ENCODE results near the gene CUL9. TPM values are rescaled to one million over a fixed set of nuclear protein-coding genes. Genes with fewer than 3 reads are reported as not detected.

CUL9 gene
- total RNA-seq, 1 donor: 34.4 TPM

DNA sequence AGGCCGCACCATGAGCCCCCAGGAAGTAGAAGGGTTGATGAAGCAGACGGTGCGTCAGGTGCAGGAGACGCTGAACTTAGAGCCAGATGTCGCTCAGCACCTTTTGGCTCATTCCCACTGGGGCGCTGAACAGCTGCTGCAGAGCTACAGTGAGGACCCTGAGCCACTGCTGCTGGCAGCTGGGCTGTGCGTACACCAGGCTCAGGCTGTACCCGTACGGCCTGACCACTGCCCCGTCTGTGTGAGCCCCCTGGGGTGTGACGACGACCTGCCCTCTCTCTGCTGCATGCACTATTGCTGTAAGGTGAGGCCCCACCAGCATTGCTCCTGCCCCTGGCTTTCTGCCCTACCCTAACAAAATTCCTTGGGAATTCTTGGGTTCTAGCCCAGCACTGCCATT lies 34.2 kb downstream of the CUL9 start:
- no peak overlapping the region for H3K4me3 ChIP-seq (ENCODE audit: insufficient read depth, low read length)
- peak; percentile 55 for DNase-seq (ENCODE audit: insufficient read length, low spot score, missing footprints)
- no peak overlapping the region for H3K27ac ChIP-seq (ENCODE audit: low read depth, low read length)
- H2AFZ ChIP-seq (ENCODE audit: low read length): no peak overlapping the region
- TF ChIP-seq, protein P1, sequence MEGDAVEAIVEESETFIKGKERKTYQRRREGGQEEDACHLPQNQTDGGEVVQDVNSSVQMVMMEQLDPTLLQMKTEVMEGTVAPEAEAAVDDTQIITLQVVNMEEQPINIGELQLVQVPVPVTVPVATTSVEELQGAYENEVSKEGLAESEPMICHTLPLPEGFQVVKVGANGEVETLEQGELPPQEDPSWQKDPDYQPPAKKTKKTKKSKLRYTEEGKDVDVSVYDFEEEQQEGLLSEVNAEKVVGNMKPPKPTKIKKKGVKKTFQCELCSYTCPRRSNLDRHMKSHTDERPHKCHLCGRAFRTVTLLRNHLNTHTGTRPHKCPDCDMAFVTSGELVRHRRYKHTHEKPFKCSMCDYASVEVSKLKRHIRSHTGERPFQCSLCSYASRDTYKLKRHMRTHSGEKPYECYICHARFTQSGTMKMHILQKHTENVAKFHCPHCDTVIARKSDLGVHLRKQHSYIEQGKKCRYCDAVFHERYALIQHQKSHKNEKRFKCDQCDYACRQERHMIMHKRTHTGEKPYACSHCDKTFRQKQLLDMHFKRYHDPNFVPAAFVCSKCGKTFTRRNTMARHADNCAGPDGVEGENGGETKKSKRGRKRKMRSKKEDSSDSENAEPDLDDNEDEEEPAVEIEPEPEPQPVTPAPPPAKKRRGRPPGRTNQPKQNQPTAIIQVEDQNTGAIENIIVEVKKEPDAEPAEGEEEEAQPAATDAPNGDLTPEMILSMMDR (IDR thresholded peaks at IDR 0.05; ENCODE audit: extremely low read depth, low read depth, low read length): no peak
- H3K79me2 ChIP-seq (ENCODE audit: insufficient read depth, low read length): no peaks in the 10 kb centered on the region
- H4K20me1 ChIP-seq (ENCODE audit: insufficient read depth, low read length): no peaks in the 10 kb centered on the region
- H3K4me2 ChIP-seq (ENCODE audit: insufficient read depth, low read length): no peak overlapping the region
- no peaks in the 10 kb centered on the region for H3K4me1 ChIP-seq (ENCODE audit: insufficient read depth, low read length)
- H3K27me3 ChIP-seq (ENCODE audit: insufficient read depth, low read length): no peaks in the 10 kb centered on the region
- H3K9me3 ChIP-seq (ENCODE audit: low read depth, low read length): no peaks in the 10 kb centered on the region
- peaks cover 35% of the 10 kb centered on the region for H3K36me3 ChIP-seq (ENCODE audit: insufficient read depth, low read length)

- TF ChIP-seq, protein P1 (IDR thresholded peaks at IDR 0.05; ENCODE audit: extremely low read depth, low read depth, low read length): no peak
- Histone ChIP-seq H3K9me3 (ENCODE audit: low read depth, low read length) (no peaks in the 10 kb centered on the region), H4K20me1 (ENCODE audit: insufficient read depth, low read length) (no peaks in the 10 kb centered on the region), H3K36me3 (ENCODE audit: insufficient read depth, low read length) (peaks cover 35% of the 10 kb centered on the region), H3K4me1 (ENCODE audit: insufficient read depth, low read length) (no peaks in the 10 kb centered on the region), H3K4me2 (ENCODE audit: insufficient read depth, low read length) (no peak overlapping the region), H3K4me3 (ENCODE audit: insufficient read depth, low read length) (no peak overlapping the region), H3K79me2 (ENCODE audit: insufficient read depth, low read length) (no peaks in the 10 kb centered on the region), H3K27me3 (ENCODE audit: insufficient read depth, low read length) (no peaks in the 10 kb centered on the region), H2AFZ (ENCODE audit: low read length) (no peak overlapping the region), H3K27ac (ENCODE audit: low read depth, low read length) (no peak overlapping the region)
- DNase-seq (ENCODE audit: insufficient read length, low spot score, missing footprints): peak; percentile 37
Observed at GRCh38 chr6:43217351-43217750, 35.4 kb downstream of the CUL9 start.

DNA sequence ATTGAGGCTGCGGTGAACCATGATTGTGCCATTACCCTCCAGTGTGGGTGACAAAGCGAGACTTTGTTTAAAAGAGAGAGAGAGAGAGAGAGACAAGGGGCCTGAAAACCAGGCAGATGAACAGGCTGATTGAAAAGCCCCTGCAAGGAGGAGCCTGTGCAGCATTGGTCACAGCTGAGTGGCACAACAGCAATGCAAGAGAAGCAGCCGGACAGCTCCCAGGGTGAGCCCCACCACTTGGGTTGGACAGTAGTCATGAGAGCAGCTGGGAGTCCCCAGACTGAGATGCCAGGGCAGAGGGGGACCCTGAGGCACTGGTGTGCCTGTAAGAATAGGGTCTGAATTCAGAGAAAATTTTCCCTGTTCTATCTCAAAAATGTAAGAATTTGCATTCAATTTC lies 37.1 kb downstream of the CUL9 start:
- H4K20me1 ChIP-seq (ENCODE audit: insufficient read depth, low read length): no peaks in the 10 kb centered on the region
- H3K4me2 ChIP-seq (ENCODE audit: insufficient read depth, low read length): no peak overlapping the region
- peak; percentile 37 for DNase-seq (ENCODE audit: insufficient read length, low spot score, missing footprints)
- H3K79me2 ChIP-seq (ENCODE audit: insufficient read depth, low read length): no peaks in the 10 kb centered on the region
- H3K27ac ChIP-seq (ENCODE audit: low read depth, low read length): no peak overlapping the region
- H3K4me3 ChIP-seq (ENCODE audit: insufficient read depth, low read length): no peak overlapping the region
- H2AFZ ChIP-seq (ENCODE audit: low read length): no peak overlapping the region
- H3K36me3 ChIP-seq (ENCODE audit: insufficient read depth, low read length): peaks cover 34% of the 10 kb centered on the region
- TF ChIP-seq, protein P1 (IDR thresholded peaks at IDR 0.05; ENCODE audit: extremely low read depth, low read depth, low read length): no peak
- no peaks in the 10 kb centered on the region for H3K4me1 ChIP-seq (ENCODE audit: insufficient read depth, low read length)
- no peaks in the 10 kb centered on the region for H3K9me3 ChIP-seq (ENCODE audit: low read depth, low read length)
- no peaks in the 10 kb centered on the region for H3K27me3 ChIP-seq (ENCODE audit: insufficient read depth, low read length)

GRCh38 chr6:43219814-43220213 lies 37.8 kb downstream of the CUL9 start:
- peak; percentile 74 for DNase-seq (ENCODE audit: insufficient read length, low spot score, missing footprints)
- H3K36me3 ChIP-seq (ENCODE audit: insufficient read depth, low read length): peaks cover 34% of the 10 kb centered on the region
- H4K20me1 ChIP-seq (ENCODE audit: insufficient read depth, low read length): no peaks in the 10 kb centered on the region
- TF ChIP-seq, protein P1 (IDR thresholded peaks at IDR 0.05; ENCODE audit: extremely low read depth, low read depth, low read length): no peak
- H3K79me2 ChIP-seq (ENCODE audit: insufficient read depth, low read length): no peaks in the 10 kb centered on the region
- no peaks in the 10 kb centered on the region for H3K9me3 ChIP-seq (ENCODE audit: low read depth, low read length)
- H3K4me3 ChIP-seq (ENCODE audit: insufficient read depth, low read length): no peak overlapping the region
- H3K4me1 ChIP-seq (ENCODE audit: insufficient read depth, low read length): no peaks in the 10 kb centered on the region
- no peak overlapping the region for H3K4me2 ChIP-seq (ENCODE audit: insufficient read depth, low read length)
- no peak overlapping the region for H3K27ac ChIP-seq (ENCODE audit: low read depth, low read length)
- no peaks in the 10 kb centered on the region for H3K27me3 ChIP-seq (ENCODE audit: insufficient read depth, low read length)
- H2AFZ ChIP-seq (ENCODE audit: low read length): no peak overlapping the region

Data from osteoblast (primary cell).